ENCODE data around the gene LRRC37A. TPM values are rescaled to one million over a fixed set of nuclear protein-coding genes. Genes with fewer than 3 reads are reported as not detected.
"Not testable (repeated sequence)": the region's sequence is repeated elsewhere in the genome, so short reads cannot be mapped to it uniquely, and the experiment has no call there.

The LRRC37A gene
- total and polyA plus RNA-seq, 9 donors, result 0.60 to 4.8 (median 2.2) TPM

DNA sequence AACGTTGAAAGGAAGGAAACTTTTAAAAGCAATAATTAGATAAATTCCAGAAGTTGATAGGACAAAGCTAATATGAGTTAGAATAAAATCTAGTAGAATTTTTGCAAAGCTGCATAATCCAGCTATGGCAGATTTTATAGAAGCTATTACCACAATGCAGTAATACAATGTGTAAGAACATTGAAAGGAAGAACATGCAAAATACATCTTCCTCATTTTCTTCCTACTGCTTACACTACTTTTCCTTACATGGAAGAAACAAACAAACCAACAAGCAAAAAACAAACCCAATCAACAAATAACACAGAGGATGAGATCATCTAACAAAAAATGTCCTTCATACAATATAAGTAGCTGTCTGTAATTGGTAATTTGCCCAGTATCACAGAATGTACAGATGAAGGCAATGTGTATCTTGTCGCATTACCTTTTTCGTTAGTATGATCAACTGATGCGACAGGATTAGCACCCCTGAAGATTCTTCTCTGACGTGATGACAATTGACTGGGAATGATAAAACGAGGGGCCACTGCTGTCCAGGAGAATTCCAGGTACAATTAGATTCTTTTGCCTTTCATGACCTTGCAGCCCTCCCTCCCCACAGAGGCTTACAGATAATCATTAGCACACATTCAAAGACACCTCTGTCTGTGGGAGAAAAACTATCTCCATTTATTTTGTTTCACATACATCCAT is 21.2 kb upstream of the LRRC37A start:
- no peak overlapping the region for H3K27ac ChIP-seq
- no peaks in the 10 kb centered on the region for H3K36me3 ChIP-seq
- no peaks in the 10 kb centered on the region for H3K27me3 ChIP-seq
- H3K9me3 ChIP-seq, result no peaks in the 10 kb centered on the region
- 63 to 71% (median 70%) methylated on average over 6 of the region's 6 CpGs for whole genome bisulfite sequencing, 3 donors
- no peak overlapping the region for H3K4me3 ChIP-seq
- no peak for TF ChIP-seq EP300 (IDR thresholded peaks at IDR 0.05)
- TF ChIP-seq CTCF (IDR thresholded peaks at IDR 0.05), result no peak
- TF ChIP-seq POLR2A (IDR thresholded peaks at IDR 0.05), result no peak
- no peaks in the 10 kb centered on the region for H3K4me1 ChIP-seq (ENCODE audit: insufficient read depth)
- intact Hi-C loops (cut with DNase I), result no loop called here
- no peak for DNase-seq

GRCh38 chr17:46274238-46274637 is 20.7 kb upstream of the LRRC37A start:
- TF ChIP-seq POLR2A (IDR thresholded peaks at IDR 0.05) (no peak), CTCF (IDR thresholded peaks at IDR 0.05) (no peak), EP300 (IDR thresholded peaks at IDR 0.05) (no peak)
- Histone ChIP-seq H3K36me3 (no peaks in the 10 kb centered on the region), H3K4me3 (no peak overlapping the region), H3K27me3 (no peaks in the 10 kb centered on the region), H3K4me1 (ENCODE audit: insufficient read depth) (no peaks in the 10 kb centered on the region), H3K27ac (no peak overlapping the region), H3K9me3 (no peaks in the 10 kb centered on the region)
- 83 to 91% (median 84%) methylated on average over 3 of the region's 3 CpGs for WGBS, 3 donors
- intact Hi-C loops (cut with DNase I), result no loop called here
- no peak for DNase-seq

DNA sequence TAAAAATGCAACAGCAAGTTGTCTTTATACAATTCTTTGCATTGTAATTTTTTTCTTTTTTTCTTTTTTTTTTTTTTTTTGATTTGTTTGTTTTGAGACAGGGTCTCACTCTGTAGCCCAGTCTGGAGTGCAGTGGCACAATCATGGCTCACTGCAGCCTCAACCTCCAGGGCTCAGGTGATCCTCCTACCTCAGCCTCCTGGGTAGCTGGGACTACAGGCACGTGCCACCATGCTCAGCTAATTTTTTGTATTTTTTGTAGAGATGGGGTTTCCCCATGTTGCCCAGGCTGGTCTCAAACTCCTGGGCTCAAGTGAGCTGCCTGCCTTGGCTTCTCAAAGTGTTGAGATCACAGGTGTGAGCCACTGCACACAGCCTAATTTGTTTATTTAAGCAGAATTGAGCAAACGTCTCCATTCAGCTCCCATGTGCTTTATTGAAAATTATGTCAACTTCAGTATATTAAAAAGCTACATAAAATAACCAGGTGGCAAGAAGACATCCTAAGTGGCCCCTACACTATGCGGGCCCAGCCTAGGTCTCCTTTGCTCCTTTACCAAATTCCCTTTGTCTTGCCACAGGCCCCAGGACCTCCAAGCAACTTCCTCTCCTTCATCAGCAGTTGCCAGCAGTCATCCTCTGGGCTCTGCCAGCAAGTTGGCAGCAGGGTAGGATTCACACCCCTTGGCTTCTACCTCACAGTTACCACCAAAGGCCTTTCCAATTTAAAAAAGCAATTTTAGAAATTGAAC is 18.0 kb upstream of the LRRC37A start:
- H3K27ac ChIP-seq; DNase-seq; H3K4me1 ChIP-seq (ENCODE audit: insufficient read depth); H3K4me3 ChIP-seq; intact Hi-C loops (cut with DNase I); H3K9me3 ChIP-seq; H3K27me3 ChIP-seq; H3K36me3 ChIP-seq: not testable (repeated sequence)
- WGBS, 3 donors, result 74 to 79% (median 74%) methylated on average over 3 of the region's 3 CpGs

- WGBS, 3 donors, result 81 to 85% (median 84%) methylated on average over 4 of the region's 4 CpGs
- DNase-seq; H3K27ac ChIP-seq; intact Hi-C loops (cut with DNase I); H3K4me3 ChIP-seq; H3K4me1 ChIP-seq (ENCODE audit: insufficient read depth); H3K36me3 ChIP-seq; H3K27me3 ChIP-seq; H3K9me3 ChIP-seq: not testable (repeated sequence)
These were observed 13.6 kb upstream of the LRRC37A start for GRCh38 chr17:46281336-46281735.

- H3K9me3 ChIP-seq; H3K36me3 ChIP-seq; DNase-seq; H3K27me3 ChIP-seq; H3K4me1 ChIP-seq (ENCODE audit: insufficient read depth); intact Hi-C loops (cut with DNase I); H3K4me3 ChIP-seq; H3K27ac ChIP-seq: not testable (repeated sequence)
- 94 to 96% (median 94%) methylated on average over 12 of the region's 12 CpGs for WGBS, 3 donors
These were observed 12.3 kb upstream of the LRRC37A start for GRCh38 chr17:46282635-46283034.

- DNase-seq; H3K27ac ChIP-seq; H3K4me3 ChIP-seq; H3K4me1 ChIP-seq (ENCODE audit: insufficient read depth); H3K9me3 ChIP-seq; H3K27me3 ChIP-seq; H3K36me3 ChIP-seq; intact Hi-C loops (cut with DNase I): not testable (repeated sequence)
- 84 to 89% (median 87%) methylated on average over 1 of the region's 1 CpG for WGBS, 3 donors
These were observed 10.5 kb upstream of the LRRC37A start for GRCh38 chr17:46284467-46284866.

DNA sequence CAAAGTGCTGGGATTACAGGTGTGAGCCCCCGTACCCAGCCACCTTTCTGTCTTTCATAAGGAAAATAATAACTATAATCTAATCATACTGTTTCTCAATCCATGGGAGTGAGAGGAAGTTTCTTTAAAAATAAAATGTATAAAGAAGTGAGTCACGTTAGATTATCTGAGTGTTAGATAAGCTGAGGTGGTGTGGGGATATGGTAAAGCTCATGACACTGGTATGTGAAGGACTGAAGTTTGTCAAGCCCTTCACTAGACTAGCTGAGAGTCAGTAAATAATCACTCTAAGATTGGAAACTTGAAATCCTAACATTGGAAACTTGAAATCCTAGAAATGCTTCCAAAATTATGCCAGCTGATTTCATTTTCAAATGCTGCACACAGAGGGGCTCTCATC is 9.4 kb upstream of the LRRC37A start:
- H3K36me3 ChIP-seq; H3K9me3 ChIP-seq; DNase-seq; H3K27me3 ChIP-seq; intact Hi-C loops (cut with DNase I); H3K4me1 ChIP-seq (ENCODE audit: insufficient read depth); H3K27ac ChIP-seq; H3K4me3 ChIP-seq: not testable (repeated sequence)
- WGBS, 3 donors, result 63 to 79% (median 72%) methylated on average over 2 of the region's 2 CpGs
